GM12878 (cell line): ENCODE results near the gene ZNF710.

Source experiments
- HSF1 ChIP-seq: fragments of 150-350 bp; IDR thresholded peaks from 2 replicates; pipeline ENCODE4 v1.6.1; 2014; ENCODE audit warnings: mild to moderate bottlenecking, low read depth, low read length
- JUND ChIP-seq: IDR thresholded peaks from 2 replicates; pipeline ENCODE4 v1.6.1; 2012; ENCODE audit warnings: low read depth, mild to moderate bottlenecking, low read length, improper control_type of control experiment, moderate library complexity
- MXI1 ChIP-seq: fragments of 150-350 bp; IDR thresholded peaks from 2 replicates; pipeline ENCODE4 v1.6.1; 2011; ENCODE audit warnings: low read depth, mild to moderate bottlenecking, inconsistent platforms, low read length, improper control_type of control experiment
- POLR2A ChIP-seq: IDR thresholded peaks from 2 replicates; pipeline ENCODE4 v1.6.1; 2011; ENCODE audit warnings: low read depth, mild to moderate bottlenecking, low read length
- SMARCA5 ChIP-seq: fragments of 450-650 bp; IDR thresholded peaks from 2 replicates; pipeline ENCODE4 v1.6.1; 2017; ENCODE audit warnings: mild to moderate bottlenecking
- SPI1 ChIP-seq: IDR thresholded peaks from 2 replicates; pipeline ENCODE4 v1.6.1; 2011; ENCODE audit warnings: low read depth, mild to moderate bottlenecking, low read length, moderate library complexity, borderline replicate concordance; ENCODE audit not compliant: insufficient read depth
- TAF1 ChIP-seq: IDR thresholded peaks from 2 replicates; pipeline ENCODE4 v1.6.1; 2011; ENCODE audit warnings: mild to moderate bottlenecking, low read depth, low read length, borderline replicate concordance

- no peak for TF ChIP-seq POLR2A
- TF ChIP-seq HSF1 = no peak
- TF ChIP-seq SPI1 = no peak
- TF ChIP-seq SMARCA5 = no peak
- no peak for TF ChIP-seq TAF1
- TF ChIP-seq MXI1 = no peak
- TF ChIP-seq JUND = no peak
These were observed 42.9 kb upstream of the ZNF710 start for GRCh38 chr15:89958107-89958805.
